Upper lobe of left lung (tissue), 6 donors: ENCODE measurements around the gene RASD1. TPM values are rescaled to one million over a fixed set of nuclear protein-coding genes. Genes with fewer than 3 reads are reported as not detected.

Experiments used
- ATAC-seq, 2 donors: fragments of 200-7000 bp; cut with Tn5 transposase; one replicate each; pipeline ENCODE4 v1.9.1; 2022; ENCODE audit warnings: mild to moderate bottlenecking in 2 of 2, moderate library complexity in 2 of 2; ENCODE audit not compliant: low FRiP score in 2 of 2
- DNase-seq, 2 donors: peaks; one replicate each; pipeline ENCODE4 v3.0.0-alpha.2; 2019 to 2020
- H3K27ac ChIP-seq, 4 donors: fragments of 200-600 bp; sonication (generic); one replicate each; pipeline ENCODE4 v1.5.1; 2016 to 2019
- H3K27me3 ChIP-seq, 4 donors: fragments of 200-600 bp; sonication (generic); one replicate each; pipeline ENCODE4 v1.5.1; 2017 to 2019
- H3K36me3 ChIP-seq, 4 donors: fragments of 200-600 bp; sonication (generic); one replicate each; pipeline ENCODE4 v1.5.1; 2016 to 2019
- H3K4me1 ChIP-seq, 4 donors: fragments of 200-600 bp; sonication (generic); one replicate each; pipeline ENCODE4 v1.5.1; 2018 to 2019
- H3K4me3 ChIP-seq, 4 donors: fragments of 200-600 bp; sonication (generic); one replicate each; pipeline ENCODE4 v1.5.1; 2017 to 2019; ENCODE audit warnings: mild to moderate bottlenecking in 2 of 4, moderate library complexity in 1 of 4
- H3K9me3 ChIP-seq, 4 donors: fragments of 200-600 bp; sonication (generic); one replicate each; pipeline ENCODE4 v1.5.1; 2018 to 2019
- EP300 ChIP-seq, 4 donors: sonication (generic); formaldehyde crosslinking; IDR thresholded peaks; one replicate each; pipeline ENCODE4 v1.5.1; 2017; ENCODE audit warnings: antibody characterized with exemption in 4 of 4, control low read depth in 2 of 4
- POLR2A ChIP-seq, 4 donors: fragments of 450-650 bp; IDR thresholded peaks; one replicate each; pipeline ENCODE4 v1.5.1; 2016 to 2017; ENCODE audit warnings: antibody characterized with exemption in 4 of 4, mild to moderate bottlenecking in 2 of 4
- POLR2AphosphoS5 ChIP-seq, 2 donors: sonication (generic); formaldehyde crosslinking; IDR thresholded peaks; one replicate each; pipeline ENCODE4 v1.5.1; 2017; ENCODE audit warnings: antibody characterized with exemption in 2 of 2
- WGBS, 2 donors: methylation state at CpG; one replicate each; pipeline ENCODE4 v1.1.5; 2017 to 2018; 5-methylcytosine and 5-hydroxymethylcytosine counted together
- total RNA-seq, 6 donors: library from RNA; depleted of rRNA in 4 of 6; stranded (reverse); fragments of >200 nt in 4 of 6; gene quantifications; one replicate each; pipeline versions ENCODE4 v1.1.0 to v1.2.1, GENCODE V29; 2016 to 2021
- TF ChIP-seq, protein P1 (sequence below), 6 experiments: fragments of 450-650 bp in 4 of 6; fragments of 200-600 bp in 2 of 6; sonication (generic) in 2 of 6; IDR thresholded peaks; one replicate each; pipeline ENCODE4 v1.5.1; 2016 to 2019; ENCODE audit warnings: antibody characterized with exemption in 6 of 6
- donor health status: DM: no; HTN: no; CAD: no; lungs with moderate emphysema.
- donor health status: DM: no; HTN: yes; CAD: no; lungs with severe emphysema.

RASD1 gene
- total RNA-seq, 6 donors from 2014 or later: 28.5 to 68.1 (median 36.5) TPM

- Histone ChIP-seq H3K36me3 (no peaks in the 10 kb centered on the region), H3K27me3 (no peaks in the 10 kb centered on the region), H3K4me3 (no peak overlapping the region), H3K27ac (no peak overlapping the region), H3K4me1 (peaks cover 4 to 10% (median 7%) of the 10 kb centered on the region in 4 donors), H3K9me3 (no peaks in the 10 kb centered on the region)
- ATAC-seq: no peak
- DNase-seq: no peak
- WGBS, 2 donors: 89 to 93% methylated on average over 7 to 11 of the region's 11 CpGs
- TF ChIP-seq POLR2AphosphoS5 (IDR thresholded peaks at IDR 0.05) (no peak), EP300 (IDR thresholded peaks at IDR 0.05) (no peak), POLR2A (IDR thresholded peaks at IDR 0.05) (no peak)
- TF ChIP-seq, protein P1, sequence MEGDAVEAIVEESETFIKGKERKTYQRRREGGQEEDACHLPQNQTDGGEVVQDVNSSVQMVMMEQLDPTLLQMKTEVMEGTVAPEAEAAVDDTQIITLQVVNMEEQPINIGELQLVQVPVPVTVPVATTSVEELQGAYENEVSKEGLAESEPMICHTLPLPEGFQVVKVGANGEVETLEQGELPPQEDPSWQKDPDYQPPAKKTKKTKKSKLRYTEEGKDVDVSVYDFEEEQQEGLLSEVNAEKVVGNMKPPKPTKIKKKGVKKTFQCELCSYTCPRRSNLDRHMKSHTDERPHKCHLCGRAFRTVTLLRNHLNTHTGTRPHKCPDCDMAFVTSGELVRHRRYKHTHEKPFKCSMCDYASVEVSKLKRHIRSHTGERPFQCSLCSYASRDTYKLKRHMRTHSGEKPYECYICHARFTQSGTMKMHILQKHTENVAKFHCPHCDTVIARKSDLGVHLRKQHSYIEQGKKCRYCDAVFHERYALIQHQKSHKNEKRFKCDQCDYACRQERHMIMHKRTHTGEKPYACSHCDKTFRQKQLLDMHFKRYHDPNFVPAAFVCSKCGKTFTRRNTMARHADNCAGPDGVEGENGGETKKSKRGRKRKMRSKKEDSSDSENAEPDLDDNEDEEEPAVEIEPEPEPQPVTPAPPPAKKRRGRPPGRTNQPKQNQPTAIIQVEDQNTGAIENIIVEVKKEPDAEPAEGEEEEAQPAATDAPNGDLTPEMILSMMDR (IDR thresholded peaks at IDR 0.05): no peak
Observed at GRCh38 chr17:17508019-17508535, 11.9 kb upstream of the RASD1 start.

DNA sequence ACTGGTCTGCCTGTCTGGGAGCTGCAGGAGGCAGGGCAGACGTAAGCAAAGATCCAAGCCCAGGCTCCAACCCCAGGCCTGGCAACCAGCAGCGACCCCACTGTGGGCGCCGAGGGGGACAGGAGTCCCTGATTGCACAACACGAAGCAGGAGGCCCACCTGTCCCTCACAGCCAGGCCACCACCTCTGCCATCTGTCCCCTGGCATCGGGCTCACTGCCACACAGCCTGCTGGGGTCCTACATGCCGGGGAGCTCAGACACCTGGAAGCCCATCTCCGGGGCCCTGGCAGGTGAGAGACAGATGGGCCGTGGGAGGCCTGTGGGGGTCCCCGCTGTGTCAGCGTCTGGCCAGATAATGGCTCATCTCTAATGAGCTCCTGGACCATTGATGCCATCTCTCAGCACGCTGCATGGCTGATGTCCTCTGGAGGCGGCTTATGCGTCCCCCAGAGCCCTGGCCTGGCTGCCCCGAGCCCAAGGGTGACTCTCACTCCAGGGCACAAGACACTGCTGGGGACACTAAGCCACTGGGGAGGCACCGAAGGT, 11.3 kb upstream of the RASD1 start:
- TF ChIP-seq POLR2A (IDR thresholded peaks at IDR 0.05) (no peak), POLR2AphosphoS5 (IDR thresholded peaks at IDR 0.05) (no peak), EP300 (IDR thresholded peaks at IDR 0.05) (no peak)
- TF ChIP-seq, protein P1 (IDR thresholded peaks at IDR 0.05): no peak
- Histone ChIP-seq H3K4me1 (peaks cover 4 to 10% (median 7%) of the 10 kb centered on the region in 4 donors), H3K9me3 (no peaks in the 10 kb centered on the region), H3K4me3 (no peak overlapping the region), H3K36me3 (no peaks in the 10 kb centered on the region), H3K27me3 (no peaks in the 10 kb centered on the region), H3K27ac (peak overlapping the region; percentile 73 to 89 (median 80))
- no peak for ATAC-seq
- no peak for DNase-seq
- WGBS, 2 donors: 93 to 97% methylated on average over 5 to 16 of the region's 16 CpGs

DNA sequence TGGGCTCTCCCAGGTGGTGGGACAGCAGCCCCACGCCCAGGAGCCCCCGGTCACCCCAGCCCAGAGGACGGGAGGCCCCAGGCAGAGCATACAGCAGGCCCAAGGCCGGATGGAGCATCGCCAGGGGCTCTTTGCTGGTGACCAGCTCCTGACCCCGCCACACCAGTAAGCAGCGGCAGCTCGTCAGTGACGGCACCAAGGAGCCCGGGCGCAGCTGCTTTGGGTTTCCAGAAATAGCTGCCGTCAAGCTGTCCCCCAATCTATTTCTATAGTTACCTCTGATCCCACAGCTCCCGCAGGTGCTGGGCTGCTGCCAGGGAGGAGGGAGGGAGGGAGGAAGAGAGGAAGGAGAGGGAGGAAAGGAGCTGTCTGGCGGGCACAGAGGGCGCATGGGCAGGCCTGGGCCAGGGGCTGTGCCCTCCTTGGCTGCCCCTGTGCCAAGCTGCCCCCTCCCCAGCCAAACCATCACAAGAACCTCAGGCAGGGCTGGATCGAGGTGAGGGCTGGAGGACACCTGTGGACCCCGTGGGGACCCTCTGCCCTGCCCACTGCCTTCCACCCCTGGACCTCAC, 10.8 kb upstream of the RASD1 start:
- Histone ChIP-seq H3K27ac (peak overlapping the region; percentile 73 to 89 (median 80)), H3K9me3 (no peaks in the 10 kb centered on the region), H3K4me3 (peak overlapping the region in 1 of 4 donors; percentile 28), H3K27me3 (no peaks in the 10 kb centered on the region), H3K4me1 (peaks cover 4 to 10% (median 7%) of the 10 kb centered on the region in 4 donors), H3K36me3 (no peaks in the 10 kb centered on the region)
- ATAC-seq (no peak), DNase-seq (no peak)
- TF ChIP-seq POLR2A (IDR thresholded peaks at IDR 0.05) (no peak), EP300 (IDR thresholded peaks at IDR 0.05) (no peak), POLR2AphosphoS5 (IDR thresholded peaks at IDR 0.05) (no peak)
- TF ChIP-seq, protein P1 (IDR thresholded peaks at IDR 0.05): no peak
- WGBS, 2 donors: 39 to 62% methylated on average over 3 to 17 of the region's 17 CpGs

DNA sequence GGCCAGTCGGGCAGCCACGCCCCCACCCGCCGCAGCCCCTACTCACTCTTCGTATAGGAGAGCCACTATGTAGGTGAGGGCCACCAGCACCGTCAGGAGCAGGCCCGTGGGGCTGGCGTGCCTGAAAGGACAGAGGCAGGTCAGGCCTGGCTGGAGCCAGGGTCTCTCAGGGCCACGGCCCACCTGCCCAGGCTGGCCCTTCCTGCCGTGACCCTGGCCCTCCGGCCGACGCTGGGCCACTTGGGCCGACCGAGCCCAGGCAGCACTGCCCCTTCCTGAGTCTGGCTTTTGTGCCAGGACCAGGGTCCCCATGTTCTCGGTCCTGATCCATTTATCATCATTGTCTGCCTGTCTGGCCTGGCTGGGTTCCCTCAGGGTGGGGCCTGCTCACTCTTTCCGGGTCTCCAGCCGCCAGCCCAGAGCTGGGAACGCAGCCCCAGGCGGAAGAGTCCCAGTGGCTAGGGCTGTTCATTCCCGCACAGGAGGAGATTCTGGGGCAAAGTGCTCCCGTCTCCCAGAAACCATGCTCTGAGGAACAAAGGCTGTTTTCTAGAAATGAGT, 10.1 kb upstream of the RASD1 start:
- Histone ChIP-seq H3K27me3 (no peaks in the 10 kb centered on the region), H3K36me3 (no peaks in the 10 kb centered on the region), H3K4me3 (peak overlapping the region in 1 of 4 donors; percentile 28), H3K27ac (peak overlapping the region; percentile 73 to 89 (median 80)), H3K4me1 (peaks cover 4 to 10% (median 7%) of the 10 kb centered on the region in 4 donors), H3K9me3 (no peaks in the 10 kb centered on the region)
- DNase-seq: no peak
- peak in 1 of 2 donors; percentile 44 for TF ChIP-seq POLR2AphosphoS5 (IDR thresholded peaks at IDR 0.05)
- peak in 1 of 4 donors; percentile 13 for TF ChIP-seq POLR2A (IDR thresholded peaks at IDR 0.05)
- no peak for TF ChIP-seq EP300 (IDR thresholded peaks at IDR 0.05)
- ATAC-seq: no peak
- WGBS, 2 donors: 86% methylated on average over 17 of the region's 22 CpGs; no CpG with 5 or more reads in 1 of the 2 donors

- Histone ChIP-seq H3K4me1 (peaks cover 4 to 10% (median 7%) of the 10 kb centered on the region in 4 donors), H3K9me3 (no peaks in the 10 kb centered on the region), H3K27me3 (no peaks in the 10 kb centered on the region), H3K36me3 (no peaks in the 10 kb centered on the region), H3K27ac (peak overlapping the region; percentile 73 to 89 (median 80)), H3K4me3 (peak overlapping the region in 1 of 4 donors; percentile 28)
- DNase-seq: no peak
- TF ChIP-seq EP300 (IDR thresholded peaks at IDR 0.05): no peak
- ATAC-seq: no peak
- WGBS, 2 donors: 87 to 97% methylated on average over 7 to 15 of the region's 22 CpGs
Observed at GRCh38 chr17:17505610-17506171, 9.5 kb upstream of the RASD1 start.
